GM12891 (cell line): ENCODE measurements around the gene KIF18B.

Source experiments
- POLR2A ChIP-seq: IDR thresholded peaks from 2 replicates; pipeline ENCODE4 v1.6.1; 2011; ENCODE audit warnings: low read depth, low read length, control low read depth
- POLR2AphosphoS5 ChIP-seq: IDR thresholded peaks from 2 replicates; pipeline ENCODE4 v1.6.1; 2011; ENCODE audit warnings: low read depth, low read length, control low read depth
- TAF1 ChIP-seq: IDR thresholded peaks from 2 replicates; pipeline ENCODE4 v1.6.1; 2011; ENCODE audit warnings: low read depth, low read length, control low read depth

GRCh38 chr17:44961921-44962350 is 14.4 kb upstream of the KIF18B start:
- no peak for TF ChIP-seq POLR2A
- TF ChIP-seq POLR2AphosphoS5 = no peak
- TF ChIP-seq TAF1 = no peak
